H1 (cell line): ENCODE data around the gene ALDOA. TPM values are rescaled to one million over a fixed set of nuclear protein-coding genes. Genes with fewer than 3 reads are reported as not detected.
A peak's percentile ranks its signal among the peaks of the same experiment; 100 is the strongest.

ENCODE experiments used
- CREB1 ChIP-seq: IDR thresholded peaks from 2 replicates; pipeline ENCODE4 v1.6.1; 2012; ENCODE audit warnings: inconsistent platforms
- EZH2 ChIP-seq: fragments of 200-600 bp; sonication (generic); IDR thresholded peaks from 2 replicates; pipeline ENCODE4 v1.7.1; 2012; ENCODE audit warnings: low read depth, mild to moderate bottlenecking, moderate library complexity, low read length, inconsistent platforms; ENCODE audit not compliant: severe bottlenecking
- KDM4A ChIP-seq: IDR thresholded peaks from one replicate; pipeline ENCODE4 v1.7.1; 2012; ENCODE audit warnings: low read depth, mild to moderate bottlenecking, moderate library complexity, low read length, inconsistent platforms; ENCODE audit not compliant: severe bottlenecking
- POLR2AphosphoS5 ChIP-seq: IDR thresholded peaks from 2 replicates; pipeline ENCODE4 v1.6.1; 2011; ENCODE audit warnings: low read depth, low read length
- RFX5 ChIP-seq: IDR thresholded peaks from 2 replicates; pipeline ENCODE4 v1.6.1; 2011; ENCODE audit warnings: low read depth, low read length, improper control_type of control experiment, borderline replicate concordance
- TAF1 ChIP-seq: IDR thresholded peaks from 2 replicates; pipeline ENCODE4 v1.6.1; 2011; ENCODE audit warnings: mild to moderate bottlenecking, low read depth, low read length
- TAF7 ChIP-seq: optimal IDR thresholded peaks from 2 replicates; pipeline ENCODE3; 2011; ENCODE audit warnings: low read depth, mild to moderate bottlenecking, inconsistent platforms, low read length, moderate library complexity, borderline replicate concordance
- TEAD4 ChIP-seq: IDR thresholded peaks from 2 replicates; pipeline ENCODE4 v1.6.1; 2012; ENCODE audit warnings: low read depth, low read length, inconsistent platforms, mixed read lengths
- polyA plus RNA-seq, 7 experiments: library from polyadenylated mRNA; depleted of rRNA in 3 of 7; stranded (reverse) in 5 of 7; unstranded in 2 of 7; fragments of >200 nt in 5 of 7; fragments of 200-250 nt in 2 of 7; gene quantifications; 1 replicate in 5 of 7; 2 replicates in 1 of 7; 4 replicates in 1 of 7; pipeline versions ENCODE4 v1.2.1 to v1.2.3, GENCODE V29; 2011 to 2013; ENCODE audit warnings: missing spikeins in 2 of 7, mixed read lengths in 2 of 7
- total RNA-seq: library from RNA; stranded (reverse); fragmentation: NEBNext Ultra II Directional; extraction: Animal tissue kit (Norgen Biotek cat#: 25700); gene quantifications from 2 replicates; pipeline ENCODE4 v1.2.1, GENCODE V29; 2021
- TF ChIP-seq, protein P1 (sequence below), 3 experiments: IDR thresholded peaks; 1 replicate in 2 of 3; 2 replicates in 1 of 3; pipeline versions ENCODE4 v1.5.1 to v1.6.1; 2011; ENCODE audit warnings: low read length in 3 of 3, mild to moderate bottlenecking in 3 of 3, inconsistent platforms in 2 of 3, low read depth in 1 of 3, moderate library complexity in 1 of 3; ENCODE audit not compliant: insufficient read depth in 1 of 3; ENCODE audit errors: control extremely low read depth in 1 of 3
- TF ChIP-seq, protein P2 (sequence below): IDR thresholded peaks from 2 replicates; pipeline ENCODE4 v1.6.1; 2012; ENCODE audit warnings: inconsistent platforms

The ALDOA gene
- total and polyA plus RNA-seq, 2 of the 8 experiments (the other 6 are each of a cell fraction or from before 2014, with no cell fraction given): 1,072 to 1,083 TPM

DNA sequence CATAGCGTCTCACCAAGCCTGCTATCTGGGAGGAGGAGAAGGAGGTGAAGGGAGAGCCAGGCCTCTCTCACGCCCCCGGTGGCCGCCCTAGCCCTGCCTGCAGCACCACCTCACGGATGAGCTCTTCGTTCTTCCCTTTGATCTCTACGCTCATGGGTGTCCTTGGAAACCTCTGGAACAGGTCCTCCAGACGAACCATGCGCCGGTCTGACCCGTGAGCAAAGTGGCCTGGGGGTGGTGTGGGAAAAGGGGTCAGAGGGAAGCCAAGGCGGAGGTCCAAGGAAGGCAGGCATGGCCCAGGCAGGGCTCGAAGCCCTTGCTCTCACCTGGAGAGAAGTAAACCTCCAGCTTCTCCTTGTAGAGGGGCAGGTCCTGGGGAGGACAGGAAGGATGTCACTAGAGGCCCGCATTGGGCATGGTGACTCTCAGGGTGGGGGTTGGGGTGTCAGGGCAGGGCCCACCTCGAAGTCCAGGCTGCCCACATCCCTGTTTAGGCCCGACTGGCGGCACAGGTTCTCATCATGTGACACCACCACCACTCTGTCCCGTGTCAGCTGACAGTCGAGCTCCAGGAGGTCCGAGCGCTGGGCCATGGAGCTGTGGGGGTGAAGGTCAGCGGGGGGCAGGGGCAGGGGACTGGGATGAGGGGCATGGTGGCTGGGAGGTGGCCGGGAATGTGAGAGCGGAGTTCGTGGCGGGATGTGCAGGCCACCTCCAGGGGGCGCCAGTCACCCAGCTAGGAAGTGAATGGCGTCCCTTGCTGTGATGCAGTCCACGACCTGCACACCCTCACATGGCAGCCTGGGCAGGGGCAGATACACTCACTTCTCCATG, 46.9 kb downstream of the ALDOA start (continued):
- TF ChIP-seq TAF7: no peak
- peak; percentile 80 for TF ChIP-seq POLR2AphosphoS5
- TF ChIP-seq, protein P1, sequence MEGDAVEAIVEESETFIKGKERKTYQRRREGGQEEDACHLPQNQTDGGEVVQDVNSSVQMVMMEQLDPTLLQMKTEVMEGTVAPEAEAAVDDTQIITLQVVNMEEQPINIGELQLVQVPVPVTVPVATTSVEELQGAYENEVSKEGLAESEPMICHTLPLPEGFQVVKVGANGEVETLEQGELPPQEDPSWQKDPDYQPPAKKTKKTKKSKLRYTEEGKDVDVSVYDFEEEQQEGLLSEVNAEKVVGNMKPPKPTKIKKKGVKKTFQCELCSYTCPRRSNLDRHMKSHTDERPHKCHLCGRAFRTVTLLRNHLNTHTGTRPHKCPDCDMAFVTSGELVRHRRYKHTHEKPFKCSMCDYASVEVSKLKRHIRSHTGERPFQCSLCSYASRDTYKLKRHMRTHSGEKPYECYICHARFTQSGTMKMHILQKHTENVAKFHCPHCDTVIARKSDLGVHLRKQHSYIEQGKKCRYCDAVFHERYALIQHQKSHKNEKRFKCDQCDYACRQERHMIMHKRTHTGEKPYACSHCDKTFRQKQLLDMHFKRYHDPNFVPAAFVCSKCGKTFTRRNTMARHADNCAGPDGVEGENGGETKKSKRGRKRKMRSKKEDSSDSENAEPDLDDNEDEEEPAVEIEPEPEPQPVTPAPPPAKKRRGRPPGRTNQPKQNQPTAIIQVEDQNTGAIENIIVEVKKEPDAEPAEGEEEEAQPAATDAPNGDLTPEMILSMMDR (IDR thresholded peaks at IDR 0.05; ENCODE audit: control extremely low read depth in 1 of 3, insufficient read depth in 1 of 3, low read depth in 1 of 3, low read length in 3 of 3): peak; percentile 82 to 98 (median 94)
- TF ChIP-seq RFX5: no peak
- no peak for TF ChIP-seq KDM4A
- TF ChIP-seq, protein P2, sequence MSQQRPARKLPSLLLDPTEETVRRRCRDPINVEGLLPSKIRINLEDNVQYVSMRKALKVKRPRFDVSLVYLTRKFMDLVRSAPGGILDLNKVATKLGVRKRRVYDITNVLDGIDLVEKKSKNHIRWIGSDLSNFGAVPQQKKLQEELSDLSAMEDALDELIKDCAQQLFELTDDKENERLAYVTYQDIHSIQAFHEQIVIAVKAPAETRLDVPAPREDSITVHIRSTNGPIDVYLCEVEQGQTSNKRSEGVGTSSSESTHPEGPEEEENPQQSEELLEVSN: peak; percentile 42; the same call in 1 of the 2 replicates
- TF ChIP-seq EZH2: no peak
- peak; percentile 79 for TF ChIP-seq TEAD4
- TF ChIP-seq CREB1: peak; percentile 45
- TF ChIP-seq TAF1: 0 out of 2 replicates have a peak, but pooled peaks have one; percentile 15
- TF ChIP-seq, all 59 proteins: peak for 13
